H9 (cell line): ENCODE data around the gene COA7. TPM values are rescaled to one million over a fixed set of nuclear protein-coding genes. Genes with fewer than 3 reads are reported as not detected.
A peak's percentile ranks its signal among the peaks of the same experiment; 100 is the strongest.
"Not testable (repeated sequence)": the region's sequence is repeated elsewhere in the genome, so short reads cannot be mapped to it uniquely, and the experiment has no call there.

Experiments used
- DNase-seq: peaks from one replicate; pipeline ENCODE4 v3.0.0-alpha.2; 2017
- H2AFZ ChIP-seq: one replicate; pipeline ENCODE4 v1.6.1; 2013; ENCODE audit warnings: mild to moderate bottlenecking, low read length, control low read depth, moderate library complexity
- H2AK5ac ChIP-seq: 2 replicates; pipeline ENCODE4 v1.6.1; 2013; ENCODE audit warnings: low read length, control low read depth, mixed read lengths; ENCODE audit not compliant: insufficient read length
- H2BK120ac ChIP-seq: one replicate; pipeline ENCODE4 v1.6.1; 2013; ENCODE audit warnings: low read depth, mild to moderate bottlenecking, low read length, control low read depth, inconsistent platforms; ENCODE audit not compliant: poor library complexity, severe bottlenecking
- H2BK12ac ChIP-seq: 2 replicates; pipeline ENCODE4 v1.6.1; 2013; ENCODE audit warnings: low read length, control low read depth, mixed read lengths, low read depth; ENCODE audit not compliant: insufficient read length
- H2BK15ac ChIP-seq: 2 replicates; pipeline ENCODE4 v1.6.1; 2013; ENCODE audit warnings: low read depth, low read length, control low read depth
- H2BK20ac ChIP-seq: one replicate; pipeline ENCODE4 v1.6.1; 2013; ENCODE audit warnings: low read depth, mild to moderate bottlenecking, low read length, control low read depth, inconsistent platforms; ENCODE audit not compliant: poor library complexity, severe bottlenecking
- H2BK5ac ChIP-seq: 2 replicates; pipeline ENCODE4 v1.6.1; 2013; ENCODE audit warnings: low read length, control low read depth, mixed read lengths; ENCODE audit not compliant: insufficient read length
- H3K14ac ChIP-seq: 2 replicates; pipeline ENCODE4 v1.6.1; 2013; ENCODE audit warnings: low read length, control low read depth; ENCODE audit not compliant: insufficient read depth
- H3K18ac ChIP-seq: 2 replicates; pipeline ENCODE4 v1.6.1; 2013; ENCODE audit warnings: low read depth, mild to moderate bottlenecking, mixed read lengths, low read length, control low read depth; ENCODE audit not compliant: insufficient read length
- H3K23ac ChIP-seq: 2 replicates; pipeline ENCODE4 v1.6.1; 2013; ENCODE audit warnings: low read length, control low read depth, mixed read lengths, low read depth; ENCODE audit not compliant: insufficient read length
- H3K23me2 ChIP-seq: 2 replicates; pipeline ENCODE4 v1.6.1; 2013; ENCODE audit warnings: low read depth, mild to moderate bottlenecking, mixed read lengths, low read length, control low read depth; ENCODE audit not compliant: insufficient read length, poor library complexity, severe bottlenecking
- H3K27ac ChIP-seq: 2 replicates; pipeline ENCODE4 v1.5.1; 2013; ENCODE audit warnings: low read length, control low read depth, mixed read lengths, low read depth; ENCODE audit not compliant: insufficient read length
- H3K27me3 ChIP-seq: 2 replicates; pipeline ENCODE4 v1.6.1; 2013; ENCODE audit warnings: low read length, control low read depth, inconsistent platforms; ENCODE audit not compliant: insufficient read depth
- H3K4ac ChIP-seq: 2 replicates; pipeline ENCODE4 v1.6.1; 2013; ENCODE audit warnings: low read depth, mild to moderate bottlenecking, control low read depth, inconsistent platforms, low read length, moderate library complexity
- H3K4me1 ChIP-seq: 2 replicates; pipeline ENCODE4 v1.6.1; 2013; ENCODE audit warnings: low read length, control low read depth, inconsistent platforms; ENCODE audit not compliant: insufficient read depth
- H3K4me2 ChIP-seq: 2 replicates; pipeline ENCODE4 v1.6.1; 2013; ENCODE audit warnings: low read length, control low read depth, mixed read lengths; ENCODE audit not compliant: insufficient read length, insufficient read depth
- H3K56ac ChIP-seq: 2 replicates; pipeline ENCODE4 v1.6.1; 2013; ENCODE audit warnings: low read depth, mild to moderate bottlenecking, mixed read lengths, low read length, control low read depth; ENCODE audit not compliant: insufficient read length
- H3K79me1 ChIP-seq: 2 replicates; pipeline ENCODE4 v1.6.1; 2013; ENCODE audit warnings: low read depth, mild to moderate bottlenecking, moderate library complexity, low read length, control low read depth, inconsistent platforms; ENCODE audit not compliant: insufficient read depth, poor library complexity, severe bottlenecking
- H3K79me2 ChIP-seq: 2 replicates; pipeline ENCODE4 v1.6.1; 2013; ENCODE audit warnings: low read length, control low read depth, inconsistent platforms; ENCODE audit not compliant: insufficient read depth
- H3K9ac ChIP-seq: 2 replicates; pipeline ENCODE4 v1.6.1; 2013; ENCODE audit warnings: low read length, control low read depth, mixed read lengths; ENCODE audit not compliant: insufficient read length; ENCODE audit errors: extremely low read depth
- H3K9me3 ChIP-seq: one replicate; pipeline ENCODE4 v1.6.1; 2013; ENCODE audit warnings: low read depth, low read length, inconsistent platforms; ENCODE audit not compliant: control insufficient read depth
- H3T11ph ChIP-seq: one replicate; pipeline ENCODE4 v1.6.1; 2013; ENCODE audit warnings: mild to moderate bottlenecking, low read length, control low read depth, inconsistent platforms
- H4K20me1 ChIP-seq: one replicate; pipeline ENCODE4 v1.6.1; 2013; ENCODE audit not compliant: control insufficient read depth, insufficient read length, insufficient read depth
- H4K5ac ChIP-seq: 2 replicates; pipeline ENCODE4 v1.6.1; 2013; ENCODE audit warnings: low read depth, mild to moderate bottlenecking, mixed read lengths, low read length, control low read depth; ENCODE audit not compliant: insufficient read length
- H4K8ac ChIP-seq: replicated peaks from 2 replicates; pipeline ENCODE4 v1.6.1; 2013; ENCODE audit warnings: low read length, control low read depth, mixed read lengths, low read depth; ENCODE audit not compliant: insufficient read length
- H4K91ac ChIP-seq: 2 replicates; pipeline ENCODE4 v1.6.1; 2013; ENCODE audit warnings: low read depth, mild to moderate bottlenecking, moderate library complexity, mixed read lengths, low read length, control low read depth; ENCODE audit not compliant: insufficient read length
- H3K27ac Mint-ChIP-seq, 3 experiments: 2 replicates in 2 of 3; 3 replicates in 1 of 3; pipeline ENCODE4 v1.8.0; 2020 to 2021; ENCODE audit warnings: mixed read lengths in 3 of 3, mild to moderate bottlenecking in 1 of 3, moderate library complexity in 1 of 3
- H3K27me3 Mint-ChIP-seq: 2 replicates; pipeline ENCODE4 v1.8.0; 2021; ENCODE audit warnings: low read depth, mild to moderate bottlenecking, moderate library complexity, mixed read lengths
- H3K36me3 Mint-ChIP-seq, 3 experiments: 2 replicates in 2 of 3; 3 replicates in 1 of 3; pipeline ENCODE4 v1.8.0; 2020 to 2021; ENCODE audit warnings: low read depth in 3 of 3, mixed read lengths in 3 of 3; ENCODE audit not compliant: insufficient read depth in 1 of 3
- H3K4me1 Mint-ChIP-seq, 2 experiments: 2 replicates each; pipeline ENCODE4 v1.8.0; 2020; ENCODE audit warnings: mixed read lengths in 2 of 2
- H3K4me3 Mint-ChIP-seq, 2 experiments: 2 replicates in 1 of 2; 3 replicates in 1 of 2; pipeline ENCODE4 v1.8.0; 2020 to 2021; ENCODE audit warnings: mild to moderate bottlenecking in 2 of 2, mixed read lengths in 2 of 2, moderate library complexity in 1 of 2
- H3K9me3 Mint-ChIP-seq, 2 experiments: 2 replicates in 1 of 2; 3 replicates in 1 of 2; pipeline ENCODE4 v1.8.0; 2020; ENCODE audit warnings: mild to moderate bottlenecking in 2 of 2, mixed read lengths in 2 of 2, moderate library complexity in 1 of 2
- whole genome bisulfite sequencing: extraction: QIAGEN DNeasy Blood & Tissue Kit; methylation state at CpG from one replicate; pipeline ENCODE4 v1.1.7; 2013; ENCODE audit warnings: missing lambda C conversion rate, low lambda C conversion rate, mixed read lengths; ENCODE audit not compliant: insufficient read length; ENCODE audit errors: extremely low coverage; 5-methylcytosine and 5-hydroxymethylcytosine counted together
- total RNA-seq: library from RNA; stranded (reverse); gene quantifications from 2 replicates; pipeline ENCODE4 v1.2.1, GENCODE V29; 2021
- TF ChIP-seq, protein P1 (sequence below): fragments of 200-600 bp; sonication (generic); conservative IDR thresholded peaks from 3 replicates; pipeline ENCODE4 v1.8.0; 2021; ENCODE audit warnings: antibody characterized with exemption, mild to moderate bottlenecking

COA7 gene
- total RNA-seq, 1 experiment from 2014 or later: 69.1 TPM

DNA sequence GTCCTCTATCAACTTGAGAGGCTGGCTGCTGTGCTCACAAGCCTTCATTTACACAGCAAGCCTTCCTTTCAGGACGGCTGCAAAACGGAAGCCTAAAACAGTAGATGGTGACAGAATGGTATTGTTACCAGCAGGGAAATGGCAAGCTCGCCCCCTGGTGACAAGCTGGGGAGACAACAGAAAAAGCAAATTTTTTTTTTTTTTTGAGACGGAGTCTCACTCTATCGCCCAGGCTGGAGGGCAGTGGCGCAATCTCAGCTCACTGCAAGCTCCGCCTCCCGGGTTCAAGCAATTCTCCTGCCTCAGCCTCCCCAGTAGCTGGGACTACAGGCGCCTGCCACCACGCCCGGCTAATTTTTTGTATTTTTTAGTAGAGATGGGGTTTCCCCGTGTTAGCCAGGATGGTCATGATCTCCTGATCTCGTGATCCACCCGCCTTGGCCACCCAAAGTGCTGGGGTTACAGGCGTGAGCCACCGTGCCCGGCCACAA is 11.8 kb downstream of the COA7 start:
- Mint-ChIP-seq H3K27ac (peak overlapping the region in 2 of 3 experiments; percentile 24 to 85; a peak in 3 of 7 replicates), H3K36me3 (peaks cover 19 to 65% (median 42%) of the 10 kb centered on the region in 3 experiments; a peak in 6 of 7 replicates)
- H2BK15ac ChIP-seq, H3K4me2 ChIP-seq, H3K56ac ChIP-seq, H3K4me3 Mint-ChIP-seq, H3K4me1 Mint-ChIP-seq, H3K4me1 ChIP-seq, H3T11ph ChIP-seq, H3K79me1 ChIP-seq, H4K20me1 ChIP-seq, H2BK5ac ChIP-seq, H3K9ac ChIP-seq, H3K14ac ChIP-seq, H3K9me3 Mint-ChIP-seq, H2AFZ ChIP-seq, H4K91ac ChIP-seq, H3K9me3 ChIP-seq, H3K79me2 ChIP-seq, H2AK5ac ChIP-seq, H2BK20ac ChIP-seq, H3K27ac ChIP-seq, H2BK120ac ChIP-seq, H4K5ac ChIP-seq, H3K23me2 ChIP-seq, H3K4ac ChIP-seq, H3K27me3 Mint-ChIP-seq, H4K8ac ChIP-seq, H3K27me3 ChIP-seq, H3K18ac ChIP-seq, H3K23ac ChIP-seq, H2BK12ac ChIP-seq: not testable (repeated sequence)
- WGBS: no CpG with 5 or more reads among the region's 17 CpGs
- TF ChIP-seq, protein P1, sequence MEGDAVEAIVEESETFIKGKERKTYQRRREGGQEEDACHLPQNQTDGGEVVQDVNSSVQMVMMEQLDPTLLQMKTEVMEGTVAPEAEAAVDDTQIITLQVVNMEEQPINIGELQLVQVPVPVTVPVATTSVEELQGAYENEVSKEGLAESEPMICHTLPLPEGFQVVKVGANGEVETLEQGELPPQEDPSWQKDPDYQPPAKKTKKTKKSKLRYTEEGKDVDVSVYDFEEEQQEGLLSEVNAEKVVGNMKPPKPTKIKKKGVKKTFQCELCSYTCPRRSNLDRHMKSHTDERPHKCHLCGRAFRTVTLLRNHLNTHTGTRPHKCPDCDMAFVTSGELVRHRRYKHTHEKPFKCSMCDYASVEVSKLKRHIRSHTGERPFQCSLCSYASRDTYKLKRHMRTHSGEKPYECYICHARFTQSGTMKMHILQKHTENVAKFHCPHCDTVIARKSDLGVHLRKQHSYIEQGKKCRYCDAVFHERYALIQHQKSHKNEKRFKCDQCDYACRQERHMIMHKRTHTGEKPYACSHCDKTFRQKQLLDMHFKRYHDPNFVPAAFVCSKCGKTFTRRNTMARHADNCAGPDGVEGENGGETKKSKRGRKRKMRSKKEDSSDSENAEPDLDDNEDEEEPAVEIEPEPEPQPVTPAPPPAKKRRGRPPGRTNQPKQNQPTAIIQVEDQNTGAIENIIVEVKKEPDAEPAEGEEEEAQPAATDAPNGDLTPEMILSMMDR: peak; percentile 89
- peak; percentile 74 for DNase-seq
